ENCODE data around the gene CCDC141. TPM values are rescaled to one million over a fixed set of nuclear protein-coding genes. Genes with fewer than 3 reads are reported as not detected.

Gene CCDC141
- total and polyA plus RNA-seq, 2 donors (not counting 3 experiments of a cell fraction or from before 2014, with no cell fraction given): not detected

DNA sequence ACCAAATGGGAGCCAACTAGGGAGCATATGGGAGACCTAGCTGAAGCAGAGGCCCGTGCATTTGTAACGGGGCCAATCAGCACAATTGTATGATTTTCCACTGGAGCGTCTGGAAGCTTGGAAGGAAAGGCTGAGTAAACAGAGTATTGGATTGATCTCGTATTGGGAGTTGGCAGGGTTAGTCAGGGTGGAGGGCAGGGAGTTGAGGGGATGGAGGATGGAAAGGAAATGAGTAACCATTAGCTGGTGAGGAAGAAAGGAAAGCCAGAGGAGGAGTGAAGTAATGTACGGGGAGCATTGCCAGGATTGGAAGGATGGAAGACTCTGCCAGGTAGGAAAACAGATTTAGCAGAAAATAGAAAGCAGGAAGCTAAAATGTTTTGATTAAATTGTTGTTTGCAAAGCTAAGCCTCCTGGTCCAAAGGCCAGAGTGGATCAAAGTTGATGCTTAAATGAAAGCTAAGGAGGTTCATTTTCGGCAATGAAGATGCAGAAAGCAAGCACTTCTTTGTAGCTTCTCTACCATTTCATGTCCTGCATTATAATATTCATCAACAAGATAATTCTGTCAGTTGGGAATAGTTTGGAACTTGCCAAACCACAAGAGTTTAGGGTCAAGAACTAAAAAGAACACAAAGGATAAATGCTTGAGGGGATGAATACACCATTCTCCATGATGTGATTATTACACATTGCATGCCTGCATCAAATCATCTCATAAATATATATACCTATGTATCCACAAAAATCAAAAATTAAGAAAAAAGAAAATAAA lies 167.1 kb downstream of the CCDC141 start:
- intact Hi-C loops (cut with micrococcal nuclease) (loop anchor here (2.0 kb wide), 1 partner anchor 54 kb away; no protein-coding TSS in a partner anchor), dilution Hi-C loops (cut with MboI; ENCODE audit: extremely low pct_ligation_motif_present, low sequenced_read_pairs) (no loop called here)
- BruUV-seq (replicated peaks): no TSS peak
- peak; percentile 75 for TF ChIP-seq POLR2AphosphoS5 (IDR thresholded peaks at IDR 0.05; ENCODE audit: insufficient read depth, low read depth, low read length)
- peak; percentile 66 for TF ChIP-seq JUN (IDR thresholded peaks at IDR 0.05; ENCODE audit: borderline replicate concordance, insufficient read depth, insufficient read length, low read depth)
- peak; percentile 50 for TF ChIP-seq GATA2 (IDR thresholded peaks at IDR 0.05; ENCODE audit: insufficient read depth, insufficient read length, low read depth, low read length)
- TF ChIP-seq EZH2 (IDR thresholded peaks at IDR 0.05; ENCODE audit: borderline replicate concordance, low read depth, low read length, severe bottlenecking): no peak
- peak; percentile 88 for TF ChIP-seq FOS (IDR thresholded peaks at IDR 0.05; ENCODE audit: borderline replicate concordance, insufficient read depth, low read length)
- TF ChIP-seq, protein P1, sequence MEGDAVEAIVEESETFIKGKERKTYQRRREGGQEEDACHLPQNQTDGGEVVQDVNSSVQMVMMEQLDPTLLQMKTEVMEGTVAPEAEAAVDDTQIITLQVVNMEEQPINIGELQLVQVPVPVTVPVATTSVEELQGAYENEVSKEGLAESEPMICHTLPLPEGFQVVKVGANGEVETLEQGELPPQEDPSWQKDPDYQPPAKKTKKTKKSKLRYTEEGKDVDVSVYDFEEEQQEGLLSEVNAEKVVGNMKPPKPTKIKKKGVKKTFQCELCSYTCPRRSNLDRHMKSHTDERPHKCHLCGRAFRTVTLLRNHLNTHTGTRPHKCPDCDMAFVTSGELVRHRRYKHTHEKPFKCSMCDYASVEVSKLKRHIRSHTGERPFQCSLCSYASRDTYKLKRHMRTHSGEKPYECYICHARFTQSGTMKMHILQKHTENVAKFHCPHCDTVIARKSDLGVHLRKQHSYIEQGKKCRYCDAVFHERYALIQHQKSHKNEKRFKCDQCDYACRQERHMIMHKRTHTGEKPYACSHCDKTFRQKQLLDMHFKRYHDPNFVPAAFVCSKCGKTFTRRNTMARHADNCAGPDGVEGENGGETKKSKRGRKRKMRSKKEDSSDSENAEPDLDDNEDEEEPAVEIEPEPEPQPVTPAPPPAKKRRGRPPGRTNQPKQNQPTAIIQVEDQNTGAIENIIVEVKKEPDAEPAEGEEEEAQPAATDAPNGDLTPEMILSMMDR (IDR thresholded peaks at IDR 0.05; ENCODE audit: extremely low read depth in 1 of 2, insufficient read depth in 1 of 2, low read depth in 1 of 2, low read length in 2 of 2): no peak
- CTCF ChIA-PET: interaction anchor here (0.8 to 2.1 kb wide), 10 partner anchors 8 to 121 kb away, joined by 3 to 20 read pairs (median 4); no protein-coding TSS in a partner anchor
- DNase-seq (ENCODE audit: low read depth, low spot score) (peak; percentile 95), FAIRE-seq (peak; percentile 92)
- H3K27me3 ChIP-seq (ENCODE audit: control insufficient read depth in 2 of 2, insufficient read depth in 2 of 2, low read length in 2 of 2): no peaks in the 10 kb centered on the region
- POLR2A ChIA-PET: interaction anchor here (1.5 kb wide), 1 partner anchor 58 kb away, joined by 3 read pairs; no protein-coding TSS in a partner anchor
- H3K4me1 ChIP-seq (ENCODE audit: control insufficient read depth, extremely low read depth, insufficient read depth, low read length): peaks cover 23% of the 10 kb centered on the region
- H3K79me2 ChIP-seq (ENCODE audit: control insufficient read depth, insufficient read depth, low read length): no peaks in the 10 kb centered on the region
- peak overlapping the region; percentile 79 for H2AFZ ChIP-seq (ENCODE audit: low read depth, low read length)
- no peaks in the 10 kb centered on the region for H4K20me1 ChIP-seq (replicated peaks; ENCODE audit: control insufficient read depth, extremely low read depth, insufficient read depth, low read length)
- no peaks in the 10 kb centered on the region for H3K9me1 ChIP-seq (replicated peaks; ENCODE audit: control insufficient read depth, extremely low read depth, insufficient read depth, low read length)
- peak overlapping the region; percentile 46 for H3K27ac ChIP-seq (ENCODE audit: insufficient read depth, low read depth, low read length)
- H3K9me3 ChIP-seq (replicated peaks; ENCODE audit: control insufficient read depth, insufficient read depth, low read length): no peaks in the 10 kb centered on the region
- H3K36me3 ChIP-seq (ENCODE audit: control insufficient read depth in 2 of 2, extremely low read depth in 1 of 2, insufficient read depth in 2 of 2, low read length in 2 of 2): no peaks in the 10 kb centered on the region
- peak overlapping the region; percentile 83 for H3K4me2 ChIP-seq (ENCODE audit: insufficient read depth, low read length)
- H3K4me3 ChIP-seq (replicated peaks in 1 of 3; ENCODE audit: insufficient read depth in 1 of 3, low read depth in 1 of 3, low read length in 3 of 3): peak overlapping the region in 1 of 3 experiments; percentile 30
- no peak overlapping the region for H3K9ac ChIP-seq (replicated peaks; ENCODE audit: extremely low read depth, insufficient read depth, low read length)

Measured in endothelial cell of umbilical vein (primary cell).